ENCODE data around the gene SLC5A3.
A peak's percentile ranks its signal among the peaks of the same experiment; 100 is the strongest.

Gene SLC5A3

DNA sequence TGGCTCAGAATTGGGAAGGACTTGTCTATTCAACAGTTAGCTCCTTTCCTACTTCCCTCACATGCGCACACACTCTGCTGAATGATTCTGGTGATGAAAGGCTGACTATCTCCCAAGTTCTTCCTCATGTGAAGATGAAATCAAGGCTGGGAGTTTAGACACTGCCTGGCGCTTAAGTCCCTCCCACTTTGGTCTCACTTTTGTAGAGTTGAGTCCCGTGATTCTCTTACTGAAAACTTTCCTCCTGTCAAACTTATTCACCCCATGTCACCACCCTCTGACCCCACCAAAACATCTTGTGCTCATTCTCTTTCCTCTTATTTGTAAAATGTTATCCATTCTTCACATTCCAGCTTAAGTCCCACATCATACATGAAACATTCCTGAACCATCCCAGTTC, 8.4 kb upstream of the SLC5A3 start:
- no peak overlapping the region for H3K4me3 ChIP-seq (ENCODE audit: low read depth, low read length)

DNA sequence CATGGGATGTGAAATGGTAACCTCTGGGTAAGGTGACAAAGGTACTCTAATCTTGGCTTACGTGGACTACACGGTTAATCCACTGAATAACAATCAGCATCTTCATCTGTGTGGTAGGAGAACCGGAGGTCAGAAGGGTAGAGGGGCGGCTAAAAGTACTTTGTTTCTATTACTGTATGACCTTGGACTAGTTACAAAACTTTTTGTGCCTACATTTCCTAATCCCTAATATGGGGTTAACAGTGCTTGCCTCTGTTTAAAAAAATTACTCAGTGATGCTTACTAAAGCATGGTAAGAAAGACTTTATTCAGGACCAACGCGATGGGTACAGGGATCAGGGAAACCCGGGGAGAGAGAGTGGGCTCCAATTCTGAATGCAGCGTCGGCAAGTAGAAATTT, 1.7 kb upstream of the SLC5A3 start:
- H3K4me3 ChIP-seq (ENCODE audit: low read depth, low read length): no peak overlapping the region

DNA sequence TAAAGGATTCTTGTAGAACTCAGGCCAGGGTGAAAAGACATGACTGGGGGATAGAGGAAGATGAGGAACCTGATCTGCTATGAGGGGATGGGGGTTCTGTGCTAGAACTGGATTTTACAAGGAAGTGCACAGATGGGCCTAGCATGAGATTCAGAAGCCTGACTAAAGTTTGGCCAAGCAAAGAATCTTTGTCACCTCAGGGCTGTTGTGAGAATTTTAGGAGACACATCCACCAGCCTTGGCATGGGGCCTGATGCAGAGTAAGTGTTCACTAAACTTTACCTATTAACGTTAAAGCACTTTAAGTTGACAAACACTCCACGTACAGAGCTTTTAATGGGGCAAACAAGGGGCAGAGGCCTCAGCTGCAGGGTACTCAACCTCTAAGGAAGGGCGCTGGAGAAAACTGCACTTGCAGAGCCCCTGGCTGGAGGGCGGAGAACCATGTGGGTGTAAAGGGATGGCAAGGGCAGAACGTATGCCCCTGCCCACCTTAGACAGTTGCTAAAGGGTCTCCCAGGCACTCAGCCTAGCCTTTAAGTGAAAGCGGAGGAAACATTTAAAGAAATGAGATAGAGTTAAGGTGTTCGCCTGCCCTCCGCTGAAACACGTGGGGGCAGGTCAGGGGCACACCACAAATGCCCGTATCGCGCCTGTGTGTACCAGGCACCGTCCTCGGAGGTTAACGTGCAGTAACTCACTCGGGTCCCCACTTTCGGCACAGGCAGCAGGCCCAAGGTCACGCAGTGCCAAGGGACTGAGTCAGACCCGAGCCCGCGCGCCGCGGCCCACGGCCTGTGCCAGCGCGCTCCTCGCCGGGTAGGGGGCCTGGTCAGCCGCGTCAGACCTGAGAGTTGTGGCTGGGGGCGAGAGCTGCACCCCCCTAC, 990 bp upstream of the SLC5A3 start:
- H3K4me3 ChIP-seq (ENCODE audit: low read depth, low read length): peak overlapping the region; percentile 43

DNA sequence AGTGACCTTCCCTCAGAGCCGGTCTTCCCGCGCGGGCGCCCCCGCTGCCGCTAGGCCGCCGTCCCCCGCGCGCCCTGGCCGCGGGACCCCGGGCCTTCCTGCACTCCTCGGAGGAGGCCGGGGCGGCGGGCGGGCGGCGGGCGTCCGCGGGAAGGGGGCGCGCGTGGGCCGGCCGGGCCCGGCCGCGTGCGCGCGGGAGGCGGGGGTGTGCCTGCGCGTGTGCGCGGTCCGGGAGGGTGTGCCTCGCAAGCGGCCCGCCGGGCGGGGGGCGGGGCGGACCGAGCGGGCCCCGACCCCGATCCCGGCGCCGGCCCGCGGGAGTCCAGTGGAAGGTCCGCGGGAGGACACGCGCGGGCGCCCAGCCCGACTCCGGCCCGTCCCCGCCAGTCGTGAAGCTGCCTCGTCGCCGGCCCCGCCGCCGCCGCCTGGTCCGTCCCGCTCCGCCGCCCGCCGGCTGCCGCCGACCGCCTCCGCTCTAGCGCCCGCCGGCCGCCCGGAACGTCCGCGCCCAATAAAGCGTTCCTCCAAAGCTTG, 438 bp downstream of the SLC5A3 start:
- H3K4me3 ChIP-seq (ENCODE audit: low read depth, low read length): peak overlapping the region; percentile 67

DNA sequence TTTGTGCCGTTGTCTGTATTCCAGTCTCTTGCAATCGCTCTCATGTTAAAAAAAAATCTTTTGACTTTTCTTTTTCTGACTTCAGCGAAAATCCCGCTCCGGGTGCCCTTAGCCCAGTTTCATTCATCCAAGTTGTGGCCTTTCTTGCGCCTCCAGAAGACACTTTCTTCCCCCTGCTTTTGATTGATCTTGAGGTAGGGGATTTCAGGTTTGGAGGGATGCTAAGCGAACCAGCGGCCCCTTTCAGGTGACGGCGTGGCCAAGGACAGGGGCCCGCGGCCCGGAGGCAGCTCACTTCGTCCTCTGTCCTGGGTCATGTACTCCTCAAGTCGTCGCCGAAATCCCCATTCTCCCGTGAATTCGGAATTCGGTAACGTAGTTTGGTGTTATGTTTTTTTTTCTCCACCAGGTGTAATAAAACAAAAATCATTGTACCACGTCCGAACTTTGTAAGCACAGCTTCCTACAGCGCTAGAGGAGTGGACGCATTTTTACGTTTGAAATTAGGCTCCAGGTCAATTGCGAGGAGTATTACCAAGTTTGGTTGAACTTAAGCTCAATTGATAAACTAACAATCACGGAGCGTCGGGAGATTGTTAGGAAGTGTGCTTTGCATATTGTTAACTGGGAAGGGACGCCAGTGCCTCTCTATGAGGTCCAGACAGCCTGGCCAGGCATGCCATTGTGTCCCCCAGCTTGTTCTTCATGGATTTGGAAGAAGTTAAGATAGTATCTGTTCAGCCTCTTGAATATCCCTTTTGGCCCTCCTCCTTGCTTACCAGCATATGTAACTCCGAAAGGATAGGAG, 1.1 kb downstream of the SLC5A3 start:
- peak overlapping the region; percentile 67 for H3K4me3 ChIP-seq (ENCODE audit: low read depth, low read length)

DNA sequence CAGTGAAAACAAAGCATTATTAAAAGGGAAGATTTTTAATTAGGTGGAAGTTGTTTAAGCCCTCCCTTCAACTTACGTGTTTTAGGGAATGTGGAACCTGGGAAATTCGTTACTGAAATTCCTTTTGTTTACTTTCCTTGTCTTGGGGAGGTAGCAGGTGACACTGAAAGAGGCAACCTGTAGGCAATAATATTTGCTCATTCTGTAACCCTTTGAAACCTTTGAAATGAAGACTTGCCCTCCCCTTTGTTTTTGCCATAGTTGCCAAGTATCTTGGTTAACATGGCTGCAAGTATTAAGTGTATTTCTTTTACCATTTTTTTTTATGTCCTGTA, 1.7 kb downstream of the SLC5A3 start:
- H3K4me3 ChIP-seq (ENCODE audit: low read depth, low read length): peak overlapping the region; percentile 67

DNA sequence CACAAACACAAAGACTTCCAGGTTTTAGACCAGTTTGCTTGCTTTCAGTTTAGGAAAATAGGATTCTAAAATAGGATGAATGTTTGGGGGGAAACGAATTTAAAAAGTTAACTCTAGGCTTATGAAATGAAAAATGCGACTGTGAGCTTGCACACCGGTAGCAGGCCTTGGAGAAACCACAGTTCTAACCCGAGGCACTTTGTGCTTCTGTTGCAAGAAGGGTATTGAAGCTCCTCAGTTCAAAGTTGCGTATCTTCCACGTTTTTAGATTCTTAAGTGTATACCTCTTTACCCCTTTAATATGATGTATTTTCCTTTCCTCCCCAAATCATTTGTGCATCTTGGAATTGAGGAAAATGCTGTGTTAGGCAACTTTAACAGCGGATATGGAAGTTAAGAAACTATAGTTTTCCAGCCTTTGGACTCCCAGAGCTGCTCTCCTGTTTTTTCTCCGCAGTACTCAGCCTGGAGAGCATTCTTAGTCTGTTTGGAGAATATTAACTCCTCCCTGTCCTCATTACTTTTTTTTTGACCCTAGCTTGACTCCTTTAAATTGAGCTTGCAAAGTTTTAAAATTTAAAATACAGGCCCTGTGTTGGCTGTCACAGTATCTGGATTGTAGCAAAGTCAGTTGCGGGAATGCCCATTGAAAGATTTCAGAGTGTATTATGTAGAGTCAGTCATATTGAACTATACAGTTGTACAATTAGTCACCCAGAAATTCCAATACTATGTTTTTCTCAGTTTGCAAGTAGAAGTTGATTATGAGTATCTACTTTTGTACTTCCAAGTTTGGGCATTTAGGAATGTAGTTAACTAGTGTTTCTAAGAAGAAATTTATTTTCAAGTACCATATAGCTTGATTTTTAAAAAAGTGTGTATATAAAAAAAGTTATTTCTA, 2.6 kb downstream of the SLC5A3 start:
- H3K4me3 ChIP-seq (ENCODE audit: low read depth, low read length): no peak overlapping the region

DNA sequence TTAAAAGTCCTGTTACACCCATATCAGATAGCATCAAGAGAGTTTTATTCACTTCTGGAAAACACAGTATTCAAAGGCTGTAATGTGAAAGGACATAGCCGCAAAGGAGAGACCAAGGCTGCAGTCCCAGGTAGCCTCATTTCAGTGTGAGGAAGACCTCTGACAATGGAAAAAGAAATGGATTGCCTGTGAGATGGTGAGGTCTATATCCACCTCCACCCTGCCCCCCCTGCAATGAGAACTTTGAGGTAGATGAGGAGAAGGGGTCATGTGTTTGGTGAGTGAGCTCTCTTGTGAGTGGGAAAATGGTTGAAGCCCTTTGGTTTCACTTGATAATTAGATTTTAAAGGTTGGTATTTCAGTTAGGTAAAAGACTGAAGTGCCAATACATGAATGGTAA, 3.5 kb downstream of the SLC5A3 start:
- H3K4me3 ChIP-seq (ENCODE audit: low read depth, low read length): no peak overlapping the region

DNA sequence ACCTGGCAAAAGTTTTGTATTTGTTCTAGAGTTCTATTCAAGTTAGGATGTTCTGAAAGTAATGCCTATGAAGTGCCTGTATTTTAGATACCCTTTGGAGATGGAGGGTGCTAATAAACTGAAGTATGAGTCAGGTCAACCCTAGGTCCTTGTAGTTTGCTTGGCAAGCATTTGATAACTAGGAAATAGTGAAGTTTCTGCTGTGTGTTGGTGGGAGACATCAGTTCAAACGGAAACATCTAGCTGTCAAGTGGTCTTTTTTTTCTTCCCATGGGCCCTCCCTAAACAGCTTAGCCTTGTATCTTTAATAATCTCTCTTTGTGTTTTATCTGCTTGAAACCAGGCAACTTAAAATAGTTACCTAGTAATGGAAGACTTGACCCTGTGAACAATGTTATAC, 4.5 kb downstream of the SLC5A3 start:
- no peak overlapping the region for H3K4me3 ChIP-seq (ENCODE audit: low read depth, low read length)

DNA sequence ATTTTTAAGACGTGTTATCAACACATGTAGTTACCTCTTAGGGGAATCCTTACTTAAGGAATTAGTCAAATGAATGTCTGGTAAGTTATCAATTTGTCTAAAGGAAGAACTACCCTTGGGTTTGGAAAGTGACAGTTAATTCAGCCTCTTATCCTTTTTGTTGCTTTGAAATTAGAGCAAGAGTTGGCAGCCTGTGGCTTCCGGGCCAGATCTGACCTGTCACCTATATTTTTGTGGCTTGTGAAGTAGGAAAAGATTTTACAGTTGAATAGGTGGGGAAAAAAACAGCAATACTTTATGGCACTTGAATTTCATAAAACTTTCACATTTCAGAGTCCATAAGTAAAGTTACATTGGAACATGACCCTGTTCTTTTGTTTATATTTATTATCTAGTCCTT, 5.5 kb downstream of the SLC5A3 start:
- H3K4me3 ChIP-seq (ENCODE audit: low read depth, low read length): no peak overlapping the region

DNA sequence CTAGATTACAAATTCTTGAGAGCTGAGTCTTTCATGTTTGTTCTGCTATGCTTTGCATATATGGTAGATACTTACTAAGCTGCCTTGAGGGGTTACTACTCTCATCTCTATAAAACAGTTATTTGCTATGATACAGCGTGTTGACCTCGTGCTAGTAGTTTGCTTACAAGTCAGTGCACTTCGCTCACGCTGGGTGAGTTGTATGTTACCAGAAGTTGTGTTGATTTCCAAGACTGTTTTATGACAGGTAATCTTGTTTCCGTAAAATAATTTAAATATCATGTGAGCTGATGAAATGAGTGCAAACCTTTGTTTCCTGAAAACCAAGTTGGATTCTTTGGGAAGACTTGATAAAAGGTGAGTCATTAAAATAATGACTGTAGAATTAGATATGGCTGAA, 7.3 kb downstream of the SLC5A3 start:
- H3K4me3 ChIP-seq (ENCODE audit: low read depth, low read length): no peak overlapping the region

DNA sequence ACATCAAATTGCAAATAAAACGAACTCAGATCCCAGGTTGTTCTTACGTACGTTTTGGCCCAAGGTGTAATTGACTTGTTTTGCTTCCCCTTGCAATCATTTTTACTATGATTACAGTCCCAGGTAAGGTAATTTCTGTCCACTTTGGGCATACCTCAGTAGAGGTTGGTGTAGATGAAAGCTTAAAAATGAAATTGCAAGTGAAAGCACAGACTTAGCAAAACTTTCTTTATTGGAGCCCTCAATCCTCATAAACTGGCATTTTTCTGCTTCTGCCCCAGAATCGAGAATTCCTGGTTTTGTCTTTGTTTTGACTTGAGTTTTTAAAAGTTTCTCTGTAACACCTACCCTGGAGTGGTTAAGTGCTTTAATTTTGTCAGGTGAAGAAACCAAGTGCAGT, 9.4 kb downstream of the SLC5A3 start:
- H3K4me3 ChIP-seq (ENCODE audit: low read depth, low read length): no peak overlapping the region

DNA sequence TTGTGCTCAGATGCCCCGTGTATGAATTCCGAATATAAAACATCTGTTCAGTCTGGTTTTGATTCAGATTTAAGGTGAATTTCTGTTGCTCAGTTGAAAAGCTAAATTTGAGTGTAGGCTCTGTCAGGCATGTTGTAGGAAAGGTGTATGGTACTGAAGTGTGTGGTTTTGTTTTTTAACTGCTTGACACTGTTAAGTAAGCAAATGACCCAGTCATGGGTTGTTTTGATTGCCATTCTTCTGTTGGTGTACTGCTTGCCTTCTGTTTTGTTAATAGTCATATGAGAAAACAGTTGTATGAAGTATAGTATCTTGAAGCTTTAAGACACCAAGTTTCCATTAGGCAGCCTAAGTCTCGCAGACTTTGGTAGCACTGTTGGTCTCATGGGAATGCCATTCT, 10.0 kb downstream of the SLC5A3 start:
- no peak overlapping the region for H3K4me3 ChIP-seq (ENCODE audit: low read depth, low read length)

DNA sequence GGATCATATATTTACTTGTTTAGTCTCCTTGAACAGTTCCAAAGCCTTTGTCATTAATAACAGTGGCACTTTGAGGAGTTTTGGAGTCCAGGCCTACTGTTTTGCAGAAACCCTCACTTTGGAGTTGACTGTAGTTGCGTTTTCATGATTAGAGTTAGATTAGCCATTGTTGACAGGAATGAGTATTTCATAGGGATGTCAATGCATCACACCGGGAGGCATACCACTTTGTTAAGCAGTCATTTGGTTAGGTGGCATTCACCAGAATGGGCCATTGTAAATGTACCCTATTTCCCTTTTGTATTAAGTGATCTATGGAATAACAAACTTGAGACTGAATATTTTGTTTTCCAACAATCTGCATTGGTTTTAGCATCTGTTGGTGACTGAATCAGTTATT, 11.8 kb downstream of the SLC5A3 start:
- H3K4me3 ChIP-seq (ENCODE audit: low read depth, low read length): no peak overlapping the region

DNA sequence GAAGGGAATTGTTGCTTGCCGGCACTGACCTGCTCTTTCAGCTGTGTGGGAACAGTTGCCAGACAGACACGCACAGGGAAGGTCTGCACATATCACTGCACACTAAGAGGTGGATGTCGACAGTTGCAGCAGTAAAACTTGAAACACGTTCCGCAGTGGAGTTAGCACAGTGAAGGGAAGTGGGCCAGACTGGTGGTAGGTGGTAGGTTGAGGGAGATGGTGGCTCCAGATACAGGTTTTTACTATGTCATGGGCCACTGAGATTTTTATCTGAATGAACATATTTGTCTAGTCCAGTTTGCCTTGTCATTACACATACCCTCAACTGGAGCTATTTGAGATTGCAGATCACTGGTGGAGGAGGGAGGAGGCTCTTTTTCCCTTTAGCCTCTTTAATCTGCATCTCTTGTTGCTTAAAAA, 13.5 kb downstream of the SLC5A3 start:
- H3K4me3 ChIP-seq (ENCODE audit: low read depth, low read length): no peak overlapping the region

DNA sequence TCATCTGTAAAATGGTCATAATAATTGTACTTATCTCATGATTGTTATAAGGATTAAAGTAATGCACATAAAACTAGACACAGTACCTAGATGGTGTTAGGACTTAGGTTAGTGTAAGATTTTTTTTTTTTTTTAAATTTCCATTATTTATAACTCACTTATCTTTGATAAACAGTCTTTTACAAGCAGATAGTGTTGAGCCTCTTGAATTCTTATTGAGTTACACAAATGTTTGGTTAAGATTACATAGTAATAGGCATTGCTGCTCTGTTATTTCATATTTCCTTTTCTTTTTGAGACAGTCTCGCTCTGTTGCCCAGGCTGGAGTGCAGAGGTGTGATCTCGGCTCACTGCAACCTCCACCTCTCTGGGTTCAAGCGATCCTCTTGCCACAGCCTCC, 15.4 kb downstream of the SLC5A3 start:
- no peak overlapping the region for H3K4me3 ChIP-seq (ENCODE audit: low read depth, low read length)

DNA sequence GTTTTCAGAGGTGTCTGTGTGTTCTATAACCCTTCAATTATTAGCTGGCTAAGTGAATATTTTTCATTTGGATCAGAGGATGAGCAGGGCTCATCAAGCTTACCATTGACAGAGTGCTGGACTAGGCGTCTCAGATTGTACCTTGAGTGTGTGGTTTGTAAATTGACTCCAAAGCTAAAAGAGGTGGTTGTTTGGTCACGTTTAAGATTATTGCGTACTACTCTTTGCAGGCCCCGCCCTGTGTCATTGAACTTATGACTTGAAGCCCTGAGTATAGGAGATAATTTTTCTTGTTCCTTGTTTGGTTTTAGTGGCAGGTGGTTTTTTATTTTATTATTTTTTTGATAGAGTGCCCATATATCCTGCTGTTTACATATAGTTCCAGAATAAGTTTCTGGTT, 17.7 kb downstream of the SLC5A3 start:
- H3K4me3 ChIP-seq (ENCODE audit: low read depth, low read length): no peak overlapping the region

DNA sequence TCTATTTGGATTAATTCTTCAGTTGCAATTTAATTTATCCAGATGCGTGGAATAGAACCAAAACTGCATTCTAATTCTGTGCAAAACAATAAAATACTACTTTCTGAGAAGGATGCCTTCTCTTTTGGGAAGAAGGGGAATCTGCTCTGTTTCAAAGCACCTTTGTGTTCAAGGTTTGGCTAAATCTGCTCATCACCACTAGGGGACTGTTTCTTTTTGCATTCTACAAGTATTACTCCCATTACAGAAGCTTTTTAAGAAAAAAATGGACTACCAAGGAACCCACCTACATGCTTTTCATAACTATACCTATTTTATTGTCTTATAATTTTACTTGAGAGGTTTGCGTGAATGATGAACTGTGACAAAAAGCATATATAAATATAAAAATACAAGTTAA, 18.2 kb downstream of the SLC5A3 start:
- no peak overlapping the region for H3K4me3 ChIP-seq (ENCODE audit: low read depth, low read length)

DNA sequence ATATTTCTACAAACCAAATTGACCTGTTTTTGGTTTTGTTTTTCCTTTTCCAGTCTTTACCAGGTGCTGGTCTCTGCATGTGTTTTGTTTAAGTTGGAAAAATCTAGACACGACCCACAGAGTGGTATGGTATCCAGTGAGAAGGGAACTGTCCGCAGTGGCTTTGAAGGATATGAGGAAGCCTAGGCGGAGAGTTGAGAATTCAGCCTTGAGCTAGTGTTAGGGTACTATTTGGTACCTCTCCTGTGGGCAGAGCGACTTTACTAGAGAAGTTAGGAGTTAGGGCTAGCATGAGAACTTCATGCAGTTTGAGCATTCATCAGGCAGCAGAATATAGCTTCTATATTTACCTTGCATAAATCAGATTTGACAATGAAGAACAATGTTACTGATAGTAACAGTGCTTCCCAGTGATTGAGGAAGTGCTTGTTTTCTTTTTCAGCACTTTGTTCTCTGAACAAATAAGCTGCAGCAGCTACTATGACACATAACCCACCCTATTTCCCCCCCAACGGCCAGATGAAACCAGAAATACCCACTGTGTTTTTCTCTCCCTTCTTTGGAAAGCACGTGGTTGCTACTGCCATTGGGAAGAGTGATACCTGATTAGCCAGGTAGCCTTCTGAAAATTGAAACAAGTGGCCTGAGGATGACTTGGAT, 19.0 kb downstream of the SLC5A3 start:
- H3K4me3 ChIP-seq (ENCODE audit: low read depth, low read length): no peak overlapping the region

DNA sequence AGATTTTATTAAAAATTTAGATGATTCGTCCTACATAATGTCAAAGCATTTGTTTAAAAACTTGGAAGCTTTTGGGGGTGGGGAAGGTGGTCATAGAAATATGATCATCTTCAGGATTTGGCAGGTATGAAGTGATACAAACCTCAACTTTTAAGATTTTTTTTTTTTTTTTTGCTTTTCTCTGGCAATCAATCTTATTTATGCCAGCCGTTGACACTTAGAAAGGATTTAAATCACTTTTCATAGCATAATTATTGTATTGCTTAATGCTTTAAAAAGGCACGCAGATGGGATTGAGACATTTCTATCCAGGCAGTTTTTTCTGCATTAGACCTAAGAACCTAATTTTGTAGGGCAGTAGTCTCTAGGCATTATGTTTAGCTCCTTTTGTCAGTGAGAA, 19.7 kb downstream of the SLC5A3 start:
- H3K4me3 ChIP-seq (ENCODE audit: low read depth, low read length): no peak overlapping the region

DNA sequence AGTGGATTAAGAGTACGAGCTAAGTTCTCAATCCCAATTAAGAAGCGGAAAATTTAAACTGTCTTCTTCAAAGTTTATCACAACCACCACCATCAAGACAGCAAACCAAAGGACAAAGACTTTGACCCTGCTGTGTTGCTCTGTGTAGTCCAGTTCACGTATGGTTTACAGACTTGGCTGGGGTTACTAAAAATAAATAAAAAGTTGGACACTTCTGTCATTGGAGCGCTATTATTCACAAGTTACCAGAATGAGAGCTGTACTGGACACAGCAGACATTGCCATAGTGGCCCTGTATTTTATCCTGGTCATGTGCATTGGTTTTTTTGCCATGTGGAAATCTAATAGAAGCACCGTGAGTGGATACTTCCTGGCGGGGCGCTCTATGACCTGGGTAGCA, 21.6 kb downstream of the SLC5A3 start:
- no peak overlapping the region for H3K4me3 ChIP-seq (ENCODE audit: low read depth, low read length)

All from iPS-11a (cell line).